Ectodermal cell (in vitro differentiated cells): ENCODE results near the gene RHOXF2B.

Experiments
- H3K27ac ChIP-seq: 2 replicates; pipeline ENCODE4 v1.7.0; 2013; ENCODE audit warnings: mild to moderate bottlenecking, low read depth, low read length; ENCODE audit not compliant: insufficient read depth, poor library complexity, severe bottlenecking
- H3K27me3 ChIP-seq: 2 replicates; pipeline ENCODE4 v1.7.0; 2013; ENCODE audit warnings: mild to moderate bottlenecking, low read length; ENCODE audit not compliant: insufficient read depth, control insufficient read depth, poor library complexity, severe bottlenecking
- H3K36me3 ChIP-seq: one replicate; pipeline ENCODE4 v1.7.0; 2013; ENCODE audit warnings: low read length; ENCODE audit not compliant: control insufficient read depth, insufficient read depth
- H3K4me1 ChIP-seq: one replicate; pipeline ENCODE4 v1.7.0; 2013; ENCODE audit warnings: low read length; ENCODE audit not compliant: control insufficient read depth, insufficient read depth
- H3K4me3 ChIP-seq: 2 replicates; pipeline ENCODE4 v1.7.0; 2013; ENCODE audit warnings: low read depth, low read length, control low read depth; ENCODE audit not compliant: insufficient read depth
- H3K9me3 ChIP-seq: 2 replicates; pipeline ENCODE4 v1.7.0; 2013; ENCODE audit warnings: mild to moderate bottlenecking, low read length, moderate library complexity; ENCODE audit not compliant: control insufficient read depth
- WGBS, 2 experiments: methylation state at CpG; one replicate each; pipeline ENCODE4 v1.1.7; 2013; ENCODE audit warnings: missing lambda C conversion rate in 2 of 2; 5-methylcytosine and 5-hydroxymethylcytosine counted together

RHOXF2B gene

GRCh38 chrX:120022763-120023162 lies 54.7 kb downstream of the RHOXF2B start:
- no peaks in the 10 kb centered on the region for H3K9me3 ChIP-seq
- H3K36me3 ChIP-seq, result no peaks in the 10 kb centered on the region
- WGBS, 2 experiments, result 80 to 90% methylated on average over 5 of the region's 5 CpGs
- no peak overlapping the region for H3K4me3 ChIP-seq
- H3K27ac ChIP-seq, result no peak overlapping the region
- peaks cover 21% of the 10 kb centered on the region for H3K27me3 ChIP-seq
- no peaks in the 10 kb centered on the region for H3K4me1 ChIP-seq
